Upper lobe of left lung (tissue), 6 donors: Measurements from ENCODE around the gene PCSK6. TPM values are rescaled to one million over a fixed set of nuclear protein-coding genes. Genes with fewer than 3 reads are reported as not detected.

Experiments used
- ATAC-seq, 2 donors: fragments of 200-7000 bp; cut with Tn5 transposase; one replicate each; pipeline ENCODE4 v1.9.1; 2022; ENCODE audit warnings: mild to moderate bottlenecking in 2 of 2, moderate library complexity in 2 of 2; ENCODE audit not compliant: low FRiP score in 2 of 2
- DNase-seq, 2 donors: peaks; one replicate each; pipeline ENCODE4 v3.0.0-alpha.2; 2019 to 2020
- H3K27ac ChIP-seq, 4 donors: fragments of 200-600 bp; sonication (generic); one replicate each; pipeline ENCODE4 v1.5.1; 2016 to 2019
- H3K27me3 ChIP-seq, 4 donors: fragments of 200-600 bp; sonication (generic); one replicate each; pipeline ENCODE4 v1.5.1; 2017 to 2019
- H3K36me3 ChIP-seq, 4 donors: fragments of 200-600 bp; sonication (generic); one replicate each; pipeline ENCODE4 v1.5.1; 2016 to 2019
- H3K4me1 ChIP-seq, 4 donors: fragments of 200-600 bp; sonication (generic); one replicate each; pipeline ENCODE4 v1.5.1; 2018 to 2019
- H3K4me3 ChIP-seq, 4 donors: fragments of 200-600 bp; sonication (generic); one replicate each; pipeline ENCODE4 v1.5.1; 2017 to 2019; ENCODE audit warnings: mild to moderate bottlenecking in 2 of 4, moderate library complexity in 1 of 4
- H3K9me3 ChIP-seq, 4 donors: fragments of 200-600 bp; sonication (generic); one replicate each; pipeline ENCODE4 v1.5.1; 2018 to 2019
- EP300 ChIP-seq, 4 donors: sonication (generic); formaldehyde crosslinking; IDR thresholded peaks; one replicate each; pipeline ENCODE4 v1.5.1; 2017; ENCODE audit warnings: antibody characterized with exemption in 4 of 4, control low read depth in 2 of 4
- POLR2A ChIP-seq, 4 donors: fragments of 450-650 bp; IDR thresholded peaks; one replicate each; pipeline ENCODE4 v1.5.1; 2016 to 2017; ENCODE audit warnings: antibody characterized with exemption in 4 of 4, mild to moderate bottlenecking in 2 of 4
- POLR2AphosphoS5 ChIP-seq, 2 donors: sonication (generic); formaldehyde crosslinking; IDR thresholded peaks; one replicate each; pipeline ENCODE4 v1.5.1; 2017; ENCODE audit warnings: antibody characterized with exemption in 2 of 2
- WGBS, 2 donors: methylation state at CpG; one replicate each; pipeline ENCODE4 v1.1.5; 2017 to 2018; 5-methylcytosine and 5-hydroxymethylcytosine counted together
- total RNA-seq, 6 donors: library from RNA; depleted of rRNA in 4 of 6; stranded (reverse); fragments of >200 nt in 4 of 6; gene quantifications; one replicate each; pipeline versions ENCODE4 v1.1.0 to v1.2.1, GENCODE V29; 2016 to 2021
- TF ChIP-seq, protein P1 (sequence below), 6 experiments: fragments of 450-650 bp in 4 of 6; fragments of 200-600 bp in 2 of 6; sonication (generic) in 2 of 6; IDR thresholded peaks; one replicate each; pipeline ENCODE4 v1.5.1; 2016 to 2019; ENCODE audit warnings: antibody characterized with exemption in 6 of 6
- donor health status: DM: no; HTN: no; CAD: no; lungs with moderate emphysema.
- donor health status: DM: no; HTN: yes; CAD: no; lungs with severe emphysema.

Gene PCSK6
- total RNA-seq, 6 donors from 2014 or later, result 3.1 to 24.4 (median 5.5) TPM

DNA sequence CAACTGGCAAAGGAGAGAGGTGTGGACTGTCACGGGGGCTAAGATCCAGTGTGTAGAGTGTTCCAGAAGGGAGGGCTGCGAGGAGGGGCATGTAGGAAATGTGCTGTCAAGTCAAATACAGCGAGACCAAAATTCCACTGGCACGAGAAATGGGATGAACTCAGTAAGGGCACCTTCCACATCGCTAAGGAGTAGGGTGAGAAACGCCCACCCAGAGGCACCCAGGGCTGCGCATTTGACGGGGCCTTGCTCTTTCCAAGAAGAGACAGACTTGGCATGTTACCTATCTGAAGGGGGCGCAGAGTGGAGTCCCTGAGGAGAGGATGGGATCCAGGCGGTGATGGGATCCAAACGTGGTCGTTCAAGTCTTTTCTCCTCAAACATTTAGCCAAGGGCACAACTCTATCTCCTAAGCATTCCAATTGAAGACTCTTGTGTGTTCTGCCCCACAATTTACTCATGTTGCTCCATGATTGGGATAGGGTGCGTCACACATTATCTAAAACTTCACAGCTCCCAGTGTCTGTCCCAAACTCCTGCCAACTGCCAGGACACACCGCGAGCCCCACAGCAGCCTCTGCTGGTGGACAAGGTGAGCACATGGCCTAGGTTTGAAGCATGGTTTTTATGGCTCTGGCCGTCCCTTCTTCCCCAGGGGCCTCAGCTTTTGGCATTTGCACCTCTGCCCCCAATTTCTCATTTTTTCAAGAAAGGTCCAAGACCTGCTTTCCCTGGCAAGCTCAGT, 219.9 kb downstream of the PCSK6 start:
- Histone ChIP-seq H3K4me3 (no peak overlapping the region), H3K36me3 (peaks cover 37 to 56% (median 45%) of the 10 kb centered on the region in 4 donors), H3K4me1 (no peaks in the 10 kb centered on the region), H3K27ac (no peak overlapping the region), H3K27me3 (no peaks in the 10 kb centered on the region), H3K9me3 (no peaks in the 10 kb centered on the region)
- 90 to 91% methylated on average over 14 to 16 of the region's 16 CpGs for WGBS, 2 donors
- TF ChIP-seq, protein P1, sequence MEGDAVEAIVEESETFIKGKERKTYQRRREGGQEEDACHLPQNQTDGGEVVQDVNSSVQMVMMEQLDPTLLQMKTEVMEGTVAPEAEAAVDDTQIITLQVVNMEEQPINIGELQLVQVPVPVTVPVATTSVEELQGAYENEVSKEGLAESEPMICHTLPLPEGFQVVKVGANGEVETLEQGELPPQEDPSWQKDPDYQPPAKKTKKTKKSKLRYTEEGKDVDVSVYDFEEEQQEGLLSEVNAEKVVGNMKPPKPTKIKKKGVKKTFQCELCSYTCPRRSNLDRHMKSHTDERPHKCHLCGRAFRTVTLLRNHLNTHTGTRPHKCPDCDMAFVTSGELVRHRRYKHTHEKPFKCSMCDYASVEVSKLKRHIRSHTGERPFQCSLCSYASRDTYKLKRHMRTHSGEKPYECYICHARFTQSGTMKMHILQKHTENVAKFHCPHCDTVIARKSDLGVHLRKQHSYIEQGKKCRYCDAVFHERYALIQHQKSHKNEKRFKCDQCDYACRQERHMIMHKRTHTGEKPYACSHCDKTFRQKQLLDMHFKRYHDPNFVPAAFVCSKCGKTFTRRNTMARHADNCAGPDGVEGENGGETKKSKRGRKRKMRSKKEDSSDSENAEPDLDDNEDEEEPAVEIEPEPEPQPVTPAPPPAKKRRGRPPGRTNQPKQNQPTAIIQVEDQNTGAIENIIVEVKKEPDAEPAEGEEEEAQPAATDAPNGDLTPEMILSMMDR (IDR thresholded peaks at IDR 0.05), result no peak
- no peak for TF ChIP-seq POLR2AphosphoS5 (IDR thresholded peaks at IDR 0.05)
- TF ChIP-seq POLR2A (IDR thresholded peaks at IDR 0.05), result no peak
- TF ChIP-seq EP300 (IDR thresholded peaks at IDR 0.05), result no peak
- DNase-seq (no peak), ATAC-seq (no peak)

DNA sequence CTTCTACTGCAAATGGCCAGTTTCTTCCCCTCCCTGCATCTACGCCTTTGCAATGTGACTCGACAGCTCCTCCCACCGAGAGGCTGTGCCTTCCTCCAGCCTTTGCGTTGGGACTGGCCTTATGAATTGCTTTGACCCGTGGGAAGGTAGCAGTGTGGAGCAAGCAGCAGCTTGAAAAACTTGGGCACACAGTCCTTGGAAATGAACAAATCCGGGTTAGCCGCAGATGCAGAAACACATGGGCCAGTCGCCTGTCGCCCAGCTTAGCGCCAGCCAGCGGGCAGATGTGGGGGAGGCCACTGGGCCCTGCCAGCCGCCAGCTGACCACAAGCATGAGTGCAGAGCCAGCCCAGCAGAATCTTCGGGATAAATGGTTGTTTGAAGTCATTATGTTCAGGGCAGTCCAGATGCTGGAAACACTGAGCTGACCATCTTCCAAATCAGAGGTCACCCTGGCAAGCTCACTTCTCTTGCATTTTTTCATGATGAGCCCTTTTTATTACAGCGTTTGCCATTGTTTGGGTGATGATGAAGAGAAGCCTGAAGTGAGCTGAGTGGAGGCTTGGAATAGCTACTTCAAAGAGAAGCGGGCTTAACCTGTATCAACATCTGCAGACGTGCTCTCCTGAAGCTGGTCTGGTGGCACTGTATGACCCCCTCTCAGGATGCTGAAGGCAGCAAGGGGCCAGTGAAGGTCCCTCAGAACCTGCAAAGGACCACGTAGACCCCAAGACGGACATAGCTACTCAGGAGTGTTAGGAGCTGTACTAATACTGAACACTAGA, 222.0 kb downstream of the PCSK6 start:
- ATAC-seq (peak; percentile 39 to 76), DNase-seq (peak in 1 of 2 donors; percentile 83)
- no peaks in the 10 kb centered on the region for H3K27me3 ChIP-seq
- no peaks in the 10 kb centered on the region for H3K4me1 ChIP-seq
- no peaks in the 10 kb centered on the region for H3K9me3 ChIP-seq
- H3K27ac ChIP-seq, result peak overlapping the region; percentile 23 to 69 (median 33)
- no peak overlapping the region for H3K4me3 ChIP-seq
- WGBS, 2 donors, result 73 to 78% methylated on average over 16 to 18 of the region's 18 CpGs
- H3K36me3 ChIP-seq, result peaks cover 19 to 35% (median 25%) of the 10 kb centered on the region in 4 donors
- TF ChIP-seq POLR2A (IDR thresholded peaks at IDR 0.05) (no peak), EP300 (IDR thresholded peaks at IDR 0.05) (no peak), POLR2AphosphoS5 (IDR thresholded peaks at IDR 0.05) (no peak)
- TF ChIP-seq, protein P1 (IDR thresholded peaks at IDR 0.05), result no peak

DNA sequence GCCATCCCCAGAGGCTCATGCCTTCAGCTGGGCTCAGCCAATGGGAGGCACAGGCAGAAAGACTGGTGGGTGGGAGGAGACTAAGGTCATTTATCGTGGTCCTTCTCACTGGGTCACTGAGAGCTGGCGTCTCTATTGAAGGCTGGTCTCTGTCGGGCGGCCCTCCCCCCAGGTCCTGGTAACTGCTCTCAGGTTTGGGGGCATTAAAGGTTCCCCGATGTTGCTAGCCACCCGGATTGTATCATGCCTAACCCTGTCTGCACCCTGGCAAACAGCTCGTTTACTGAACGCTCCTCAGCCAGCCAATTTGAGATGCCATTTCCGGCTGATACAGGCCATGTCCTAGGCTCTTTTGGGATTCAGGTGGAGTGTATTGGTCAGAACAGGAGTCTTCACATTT, 222.7 kb downstream of the PCSK6 start:
- Histone ChIP-seq H3K9me3 (no peaks in the 10 kb centered on the region), H3K4me1 (no peaks in the 10 kb centered on the region), H3K27ac (peak overlapping the region; percentile 23 to 69 (median 33)), H3K27me3 (no peaks in the 10 kb centered on the region), H3K4me3 (no peak overlapping the region), H3K36me3 (peaks cover 11 to 27% (median 17%) of the 10 kb centered on the region in 4 donors)
- TF ChIP-seq POLR2AphosphoS5 (IDR thresholded peaks at IDR 0.05) (no peak), POLR2A (IDR thresholded peaks at IDR 0.05) (no peak), EP300 (IDR thresholded peaks at IDR 0.05) (no peak)
- TF ChIP-seq, protein P1 (IDR thresholded peaks at IDR 0.05), result no peak
- peak in 1 of 2 donors; percentile 36 for ATAC-seq
- 66 to 79% methylated on average over 5 to 9 of the region's 9 CpGs for WGBS, 2 donors
- no peak for DNase-seq

DNA sequence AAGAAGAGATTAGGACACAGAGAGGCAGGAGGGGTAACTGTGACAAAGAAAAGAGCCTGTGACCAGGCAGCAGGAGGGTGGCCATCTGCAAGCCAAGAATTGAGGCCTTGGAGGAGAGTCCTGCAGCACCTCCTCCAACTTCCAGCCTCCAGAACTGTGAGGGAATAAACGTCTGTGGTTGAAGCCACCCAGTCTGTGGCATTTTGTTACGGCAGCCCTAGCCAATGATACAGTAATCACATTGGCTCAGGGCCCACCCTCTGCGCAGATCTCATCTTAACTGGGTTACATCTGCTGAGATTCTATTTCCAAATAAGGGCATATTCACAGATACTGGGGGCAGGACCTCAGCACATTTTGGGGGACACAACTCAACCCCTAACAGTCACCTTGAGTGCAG, 223.5 kb downstream of the PCSK6 start:
- Histone ChIP-seq H3K36me3 (peaks cover 4 to 20% (median 10%) of the 10 kb centered on the region in 4 donors), H3K9me3 (no peaks in the 10 kb centered on the region), H3K27me3 (no peaks in the 10 kb centered on the region), H3K4me1 (no peaks in the 10 kb centered on the region), H3K4me3 (no peak overlapping the region), H3K27ac (peak overlapping the region in 2 of 4 donors; percentile 23 to 41)
- ATAC-seq (peak in 1 of 2 donors; percentile 68), DNase-seq (no peak)
- 77 to 87% methylated on average over 3 of the region's 3 CpGs for WGBS, 2 donors
- no peak for TF ChIP-seq POLR2AphosphoS5 (IDR thresholded peaks at IDR 0.05)
- no peak for TF ChIP-seq EP300 (IDR thresholded peaks at IDR 0.05)
- TF ChIP-seq, protein P1 (IDR thresholded peaks at IDR 0.05), result no peak
- no peak for TF ChIP-seq POLR2A (IDR thresholded peaks at IDR 0.05)
